NCI-H2029 (cell line): Measurements from ENCODE around the gene TBXAS1.
"Not testable (repeated sequence)": the region's sequence is repeated elsewhere in the genome, so short reads cannot be mapped to it uniquely, and the experiment has no call there.

Experiments used
- DNase-seq: peaks from one replicate; lab custom pipeline; 2025; lab: John Stamatoyannopoulos, UW

Gene TBXAS1

DNA sequence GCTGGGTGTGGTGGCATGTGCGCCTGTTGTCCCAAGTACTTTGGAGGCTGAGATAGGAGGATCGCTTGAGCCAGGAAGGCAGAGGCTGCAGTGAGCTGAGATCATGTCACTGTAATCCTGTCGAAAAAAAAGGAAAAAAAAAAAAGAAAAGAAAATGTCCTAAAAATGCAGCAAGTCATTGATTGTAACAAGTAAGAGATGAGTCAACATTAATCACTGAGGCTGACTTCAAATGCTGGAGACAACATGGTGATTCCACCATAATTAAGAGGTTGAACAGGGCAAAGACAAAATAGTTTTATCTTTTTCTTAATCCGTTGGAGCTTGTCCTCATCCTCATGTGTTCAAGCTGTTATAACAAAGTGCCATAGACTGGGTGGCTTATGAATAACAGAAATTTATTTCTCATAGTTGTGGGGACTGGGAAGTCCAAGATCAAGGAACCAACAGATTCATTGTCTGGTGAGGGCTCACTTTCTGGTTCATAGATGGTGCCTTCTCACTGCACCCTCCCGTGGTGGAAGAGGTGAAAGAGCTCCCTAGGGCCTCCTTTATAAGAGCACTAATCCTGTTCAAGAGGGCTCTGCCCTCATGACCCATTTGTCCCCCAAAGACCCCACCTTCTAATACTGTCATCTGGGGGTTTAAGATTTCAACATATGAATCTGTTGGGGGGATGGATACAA lies 60.3 kb downstream of the TBXAS1 start:
- no peak for DNase-seq

DNA sequence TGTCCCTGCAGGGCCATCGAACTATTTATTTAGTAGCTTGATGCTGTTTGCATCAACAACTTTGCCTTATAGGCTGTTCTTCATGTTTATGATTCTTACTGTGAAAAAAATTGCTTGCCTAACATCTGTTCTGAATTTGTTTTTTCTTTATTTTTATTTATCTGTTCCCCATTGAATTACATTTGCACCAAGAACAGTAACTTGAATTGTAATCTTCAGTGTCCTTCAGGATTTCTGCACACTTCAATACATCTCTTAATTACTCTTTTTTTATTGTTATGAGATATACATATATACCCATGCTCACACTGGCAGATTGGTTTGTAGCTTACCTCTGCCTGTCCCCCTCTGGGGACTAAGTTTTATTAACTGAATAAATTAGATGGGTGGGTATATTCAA lies 64.4 kb downstream of the TBXAS1 start:
- no peak for DNase-seq

DNA sequence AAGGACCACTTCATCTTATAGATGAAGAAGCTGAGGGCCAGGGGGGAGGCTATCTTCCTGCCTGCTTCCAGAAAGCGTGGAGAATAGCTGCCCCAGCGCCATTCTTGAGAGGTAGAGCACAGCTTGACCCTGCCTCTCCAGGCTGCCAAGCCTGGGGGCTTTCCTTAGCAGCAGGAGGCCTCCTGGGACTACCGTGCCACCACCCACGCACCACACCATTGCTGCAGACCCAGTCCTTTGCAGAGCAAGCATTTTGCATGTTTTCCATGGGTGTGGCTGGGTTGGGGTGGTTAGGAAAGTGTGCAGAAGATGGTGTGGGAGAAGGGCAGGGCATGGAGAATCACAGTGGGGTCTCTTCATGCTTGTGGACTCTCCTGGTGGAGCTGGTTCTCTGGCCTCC lies 64.9 kb downstream of the TBXAS1 start:
- DNase-seq = no peak

DNA sequence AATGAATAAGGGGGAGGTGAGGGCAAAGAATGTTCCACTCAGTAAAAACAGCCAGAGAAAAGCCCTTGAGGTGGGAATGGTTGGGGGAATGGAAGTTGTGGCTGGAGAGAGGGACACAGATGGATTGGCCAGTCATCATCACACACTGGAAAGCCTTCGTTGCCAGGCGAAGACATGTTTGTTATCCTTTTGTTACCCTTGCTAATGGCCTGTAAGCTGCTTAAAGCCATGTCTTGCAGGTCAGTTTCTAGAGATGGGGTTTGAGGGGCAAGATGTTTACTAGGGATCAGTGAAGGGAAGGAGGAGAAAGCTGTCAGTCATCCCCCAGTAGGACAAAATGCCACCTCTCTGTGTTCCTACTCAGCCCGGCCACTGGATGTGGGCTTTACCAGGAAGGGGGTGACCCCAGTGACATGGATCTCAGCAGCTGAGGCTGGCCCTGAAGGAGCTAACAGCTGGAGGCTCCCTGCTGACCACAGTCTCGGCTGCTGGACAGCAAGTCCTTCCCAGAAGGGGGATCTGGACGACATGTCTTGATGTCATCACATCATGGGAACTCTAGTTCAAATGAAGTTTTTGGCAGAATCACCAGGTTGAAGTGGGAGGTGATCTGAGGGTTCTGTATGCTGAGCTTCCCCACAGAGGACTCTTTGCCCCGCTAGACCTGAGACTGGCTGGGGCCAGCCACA lies 66.2 kb downstream of the TBXAS1 start:
- no peak for DNase-seq

DNA sequence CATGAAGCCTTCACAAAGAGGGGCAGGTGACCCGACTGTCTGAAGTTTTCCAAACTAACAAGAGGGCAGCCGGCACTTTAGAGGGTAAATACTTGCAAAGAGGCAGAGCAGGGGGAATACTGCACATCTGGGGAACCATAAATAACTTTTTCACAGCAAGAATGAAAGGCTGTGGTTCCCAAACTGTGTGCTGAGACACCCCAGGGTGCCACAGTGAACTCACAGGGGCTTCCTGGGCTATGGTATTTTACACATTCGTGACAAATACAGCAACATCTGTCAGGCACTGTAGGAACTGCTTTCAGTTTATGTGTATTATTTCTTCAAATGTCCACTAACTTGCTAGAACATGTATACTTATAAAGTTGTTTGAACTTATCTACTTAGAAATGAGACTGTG lies 67.2 kb downstream of the TBXAS1 start:
- no peak for DNase-seq

DNA sequence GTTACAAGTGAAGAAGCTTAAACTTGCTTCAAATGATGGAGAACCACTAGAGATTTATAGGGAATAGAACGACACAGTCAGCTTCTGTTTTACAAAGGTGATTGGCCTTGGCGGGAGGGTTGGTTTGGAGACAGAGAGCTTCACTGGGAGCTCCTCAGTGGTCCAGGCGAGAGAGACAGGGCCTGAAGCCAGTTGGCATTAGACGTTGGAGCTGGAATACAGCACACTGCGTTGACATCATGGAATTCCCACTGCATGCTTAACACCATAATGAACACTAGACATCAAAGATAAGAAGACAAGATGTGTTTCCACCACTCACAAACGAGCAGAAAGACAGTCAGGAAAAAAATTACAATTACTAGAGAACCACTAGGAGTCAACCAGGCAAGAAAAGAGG lies 67.8 kb downstream of the TBXAS1 start:
- DNase-seq = no peak

DNA sequence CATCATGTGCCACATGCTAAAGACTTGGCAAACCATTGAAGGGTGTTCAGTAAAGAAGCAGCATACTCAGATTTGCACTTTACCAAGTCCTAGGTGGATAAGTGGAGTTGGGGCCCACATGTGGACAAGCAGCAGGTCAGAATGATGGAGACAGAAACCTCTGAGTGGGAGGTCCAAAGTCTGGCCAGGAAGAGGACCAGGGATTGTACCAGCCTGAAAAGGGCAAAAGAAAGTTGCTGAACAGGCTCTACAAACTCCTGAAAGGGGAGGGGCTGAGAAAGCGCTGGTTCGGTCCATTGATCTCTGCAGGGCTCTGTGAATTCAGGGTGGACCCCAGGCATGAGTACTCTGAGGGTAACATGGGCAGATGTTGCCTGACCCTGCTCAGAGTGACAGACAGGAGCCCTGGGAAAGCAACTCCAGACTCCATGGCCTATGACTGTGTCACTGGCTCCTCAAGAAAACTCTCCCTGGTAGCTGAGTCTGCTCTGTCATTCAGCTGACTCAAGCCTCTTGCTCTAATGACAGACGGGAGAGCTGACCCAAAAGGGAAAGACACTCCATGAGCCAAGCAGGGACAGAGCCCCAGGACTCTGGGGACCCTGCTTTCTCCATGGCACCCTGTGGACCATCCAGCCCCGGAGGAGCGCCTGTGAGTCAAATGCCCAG lies 68.5 kb downstream of the TBXAS1 start:
- DNase-seq = no peak

DNA sequence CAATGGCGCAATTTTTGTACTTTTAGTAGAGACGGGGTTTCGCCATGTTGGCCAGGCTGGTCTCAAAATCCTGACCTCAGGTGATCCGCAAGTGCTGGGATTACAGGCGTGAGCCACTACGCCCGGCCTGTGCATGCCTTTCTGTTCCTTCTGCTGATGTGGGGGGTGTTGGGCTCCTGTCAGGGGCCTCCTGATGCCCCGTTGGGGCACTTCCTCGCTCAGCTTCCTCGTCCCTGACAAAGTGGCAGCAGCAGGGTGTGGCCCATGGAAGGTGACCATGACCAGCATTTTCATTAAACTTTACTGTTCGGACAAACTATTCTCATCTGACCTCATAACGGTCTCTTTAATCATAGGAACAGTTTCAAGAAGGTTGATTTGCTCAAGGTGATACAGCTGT lies 69.4 kb downstream of the TBXAS1 start:
- no peak for DNase-seq

DNA sequence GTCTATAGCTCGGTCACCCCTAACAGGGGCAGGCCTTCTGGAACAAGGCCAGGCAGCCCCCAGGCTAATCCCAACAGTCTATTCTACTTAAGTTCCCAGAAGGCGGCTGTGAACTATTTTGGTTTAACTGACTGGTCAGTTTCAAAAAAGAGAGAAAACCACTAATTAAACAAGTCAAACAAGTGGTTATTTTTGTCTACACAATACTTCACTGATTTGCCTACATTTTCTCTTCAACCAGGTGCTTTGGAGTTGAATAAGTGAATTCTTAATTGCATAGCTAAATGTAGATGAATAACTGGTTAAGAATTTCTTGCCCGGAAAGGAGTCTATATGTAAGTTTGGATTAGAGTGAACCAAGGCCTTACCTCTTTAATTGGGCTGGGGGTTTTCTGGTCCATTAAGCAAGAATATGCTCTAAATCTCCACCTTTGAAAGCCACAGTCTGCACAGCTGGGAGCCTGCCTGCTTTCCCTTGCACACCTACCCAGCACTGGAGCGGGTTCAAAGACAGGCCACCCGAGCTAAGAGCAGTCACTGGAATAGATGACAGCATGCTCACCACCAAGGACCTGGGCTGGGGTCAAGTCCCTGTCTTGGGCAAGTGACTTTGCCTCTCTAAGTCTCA lies 70.4 kb downstream of the TBXAS1 start:
- DNase-seq = no peak

DNA sequence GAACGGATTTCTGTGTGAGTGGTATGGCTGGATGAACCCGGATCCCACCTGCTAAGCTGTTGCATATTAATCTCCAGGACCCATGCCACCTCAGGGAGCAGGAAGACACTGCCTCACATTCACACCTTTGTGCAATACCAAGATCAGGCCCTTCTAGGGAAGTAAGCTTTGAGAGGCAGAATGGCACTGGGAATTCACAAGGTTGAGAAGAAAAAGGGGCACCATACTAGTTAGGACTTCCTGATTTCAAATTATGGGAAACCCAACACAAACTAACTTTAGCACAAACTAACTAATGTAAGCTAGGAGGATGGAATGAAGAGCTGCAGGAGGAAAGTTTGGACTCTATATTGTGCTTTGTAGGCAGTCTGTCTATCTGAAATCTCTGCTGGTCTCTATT lies 71.3 kb downstream of the TBXAS1 start:
- no peak for DNase-seq

DNA sequence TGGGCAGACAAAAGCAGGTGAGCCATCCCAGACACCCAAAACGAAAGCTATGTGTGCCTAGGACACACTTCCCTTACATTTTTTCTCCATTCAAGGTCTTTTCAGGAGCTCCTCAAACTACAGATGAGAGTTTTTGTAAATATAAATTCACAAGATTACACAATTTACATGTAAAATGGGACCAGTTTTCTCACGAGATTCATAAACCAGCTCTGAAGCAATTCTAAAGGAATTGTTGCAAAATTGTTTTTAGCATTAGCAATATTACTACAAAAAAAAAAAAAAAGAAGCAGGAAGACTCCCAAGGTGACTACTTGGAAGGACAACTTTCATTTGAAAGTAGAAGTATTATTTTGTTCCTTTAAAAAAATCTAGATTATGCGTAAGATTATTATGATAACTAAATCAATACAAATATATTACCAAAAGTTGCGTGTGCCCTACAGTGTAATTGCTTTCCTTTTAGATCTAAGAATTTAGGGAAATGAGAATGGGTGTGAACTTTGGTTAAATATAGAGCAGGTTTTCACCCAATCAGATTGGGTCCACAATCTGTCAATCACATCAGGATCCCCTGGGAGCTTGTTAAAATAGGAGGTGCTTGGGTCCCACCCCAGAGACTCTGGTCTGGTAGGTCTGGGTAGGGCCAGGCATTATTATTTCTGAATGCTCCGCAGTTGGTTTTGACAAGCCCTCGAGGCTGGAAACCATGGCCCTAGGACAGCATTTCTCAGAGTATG lies 72.2 kb downstream of the TBXAS1 start:
- DNase-seq = no peak

DNA sequence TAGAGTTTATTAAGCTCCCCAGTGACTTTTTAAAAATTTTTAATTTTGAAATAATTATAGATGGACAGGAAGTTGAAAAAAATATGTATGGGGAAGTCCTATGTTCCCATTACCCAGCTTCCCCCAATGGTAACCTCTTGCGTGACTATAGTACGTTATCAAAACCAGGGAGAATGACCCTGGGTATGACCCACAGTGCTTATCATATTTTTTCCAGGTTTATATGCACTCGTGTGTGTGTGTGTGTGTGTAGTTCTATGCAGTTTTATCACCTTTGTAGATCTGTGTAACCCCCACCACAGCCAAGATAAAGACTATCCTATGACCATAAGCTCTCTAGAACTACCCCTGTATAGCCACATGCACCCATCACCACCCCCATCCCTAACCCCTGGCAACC lies 72.8 kb downstream of the TBXAS1 start:
- no peak for DNase-seq

DNA sequence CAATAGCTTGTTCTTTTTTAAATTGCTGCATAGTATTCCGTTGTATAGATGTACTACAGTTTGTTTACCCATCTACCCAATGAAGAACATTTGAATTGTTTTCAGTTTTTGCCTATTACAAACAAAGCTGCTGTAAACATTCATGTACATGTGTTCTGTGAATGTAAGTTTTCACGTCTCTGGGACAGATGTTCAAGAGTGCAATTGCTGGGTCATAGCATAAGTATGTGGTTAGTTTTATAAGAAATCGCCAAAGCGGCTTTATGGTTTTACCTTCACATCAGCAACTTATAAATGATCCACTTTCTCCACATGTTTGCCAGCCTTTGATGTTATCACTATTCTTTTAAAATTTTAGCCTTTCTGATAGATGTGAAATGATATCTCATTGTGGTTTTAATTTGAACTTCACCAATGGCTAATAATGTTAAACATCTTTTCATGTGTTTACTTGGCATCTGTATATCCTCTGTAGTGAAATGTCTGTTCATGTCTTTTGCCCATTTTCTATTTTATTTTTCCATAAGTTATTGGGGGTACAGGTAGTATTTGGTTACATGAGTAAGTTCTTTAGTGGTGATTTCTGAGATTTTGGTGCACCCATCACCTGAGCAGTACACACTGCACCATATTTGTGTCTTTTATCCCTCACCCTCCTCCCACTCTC lies 73.5 kb downstream of the TBXAS1 start:
- DNase-seq = no peak

DNA sequence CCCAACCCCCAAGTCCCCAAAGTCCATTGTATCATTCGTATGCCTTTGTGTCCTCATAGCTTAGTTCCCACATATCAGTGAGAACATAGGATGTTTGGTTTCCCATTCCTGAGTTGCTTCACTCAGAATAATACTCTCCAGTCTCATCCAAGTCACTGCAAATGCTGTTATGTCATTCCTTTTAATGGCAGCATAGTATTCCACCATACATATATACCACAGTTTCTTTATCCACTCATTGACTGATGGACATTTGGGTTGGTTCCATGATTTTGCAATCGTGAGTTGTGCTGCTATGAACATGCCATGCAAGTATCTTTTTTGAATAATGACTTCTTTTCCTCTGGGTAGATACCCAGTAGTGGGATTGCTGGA lies 74.0 kb downstream of the TBXAS1 start:
- DNase-seq = not testable (repeated sequence)

DNA sequence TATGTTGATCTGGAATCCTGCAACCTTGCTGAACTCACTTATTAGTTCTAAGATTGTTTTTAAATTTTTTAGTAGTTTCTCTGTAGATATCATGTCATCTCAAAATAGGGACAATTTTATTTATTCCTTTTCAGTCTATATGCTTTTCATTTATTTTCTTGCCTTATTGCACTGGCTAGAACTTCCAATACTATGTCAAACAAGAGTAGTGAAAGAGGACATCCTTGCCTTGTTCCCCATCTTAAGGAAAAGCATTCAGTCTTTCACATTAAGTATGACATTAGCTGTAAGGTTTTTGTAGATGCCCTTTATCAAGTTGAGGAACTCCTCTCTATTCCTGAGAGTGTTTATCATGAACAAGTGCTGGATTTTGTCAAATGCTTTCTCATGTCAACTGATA lies 77.8 kb downstream of the TBXAS1 start:
- no peak for DNase-seq

DNA sequence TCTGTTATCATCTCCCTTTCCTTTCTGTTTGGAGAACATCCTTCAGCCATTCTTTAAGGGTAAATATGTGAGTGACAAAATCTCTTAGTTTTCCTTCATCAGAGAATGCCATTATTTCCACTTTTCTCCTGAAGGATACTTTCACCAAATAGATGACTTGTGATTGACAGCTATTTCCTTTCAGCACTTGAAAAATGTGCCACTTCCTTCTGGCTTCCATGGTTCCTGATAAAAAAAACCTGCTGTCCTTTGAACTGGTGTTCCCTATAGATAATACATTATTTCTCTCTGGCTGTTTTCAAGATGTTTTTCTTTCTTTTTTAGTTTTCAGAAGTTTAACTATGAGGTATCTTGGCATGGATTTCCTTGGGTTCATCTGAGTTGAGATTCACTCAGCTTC lies 79.7 kb downstream of the TBXAS1 start:
- no peak for DNase-seq

DNA sequence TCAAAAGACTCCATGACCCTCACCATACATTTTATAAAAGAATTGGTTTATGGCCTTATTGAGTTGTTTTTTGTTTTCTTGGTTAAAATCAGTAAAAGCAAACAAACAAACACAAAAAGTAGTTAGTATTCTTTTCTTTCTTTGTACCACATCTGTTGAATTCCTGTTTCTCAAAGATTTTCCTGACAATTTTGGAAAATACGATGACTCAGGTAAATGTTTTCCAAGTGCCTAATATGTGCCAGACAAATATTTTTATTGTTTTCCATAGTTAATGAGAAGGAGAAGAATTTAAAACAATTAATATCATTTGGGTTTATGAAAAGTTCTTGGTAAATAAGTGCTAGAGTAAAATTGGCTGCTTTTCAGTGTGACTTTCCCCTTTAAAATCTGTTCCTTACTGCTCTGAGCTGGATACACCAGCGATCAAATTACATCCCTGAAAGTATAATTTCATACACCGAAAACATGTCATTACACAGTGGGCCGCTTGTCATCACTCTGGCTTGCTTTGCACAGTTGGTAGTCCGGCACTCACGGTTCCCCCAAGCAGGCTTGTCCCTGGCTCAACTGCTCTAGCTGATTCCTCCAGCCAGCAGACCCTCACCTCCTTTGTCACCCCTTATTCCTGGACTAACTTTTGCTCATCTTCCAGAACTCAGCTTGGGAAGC lies 80.5 kb downstream of the TBXAS1 start:
- no peak for DNase-seq

DNA sequence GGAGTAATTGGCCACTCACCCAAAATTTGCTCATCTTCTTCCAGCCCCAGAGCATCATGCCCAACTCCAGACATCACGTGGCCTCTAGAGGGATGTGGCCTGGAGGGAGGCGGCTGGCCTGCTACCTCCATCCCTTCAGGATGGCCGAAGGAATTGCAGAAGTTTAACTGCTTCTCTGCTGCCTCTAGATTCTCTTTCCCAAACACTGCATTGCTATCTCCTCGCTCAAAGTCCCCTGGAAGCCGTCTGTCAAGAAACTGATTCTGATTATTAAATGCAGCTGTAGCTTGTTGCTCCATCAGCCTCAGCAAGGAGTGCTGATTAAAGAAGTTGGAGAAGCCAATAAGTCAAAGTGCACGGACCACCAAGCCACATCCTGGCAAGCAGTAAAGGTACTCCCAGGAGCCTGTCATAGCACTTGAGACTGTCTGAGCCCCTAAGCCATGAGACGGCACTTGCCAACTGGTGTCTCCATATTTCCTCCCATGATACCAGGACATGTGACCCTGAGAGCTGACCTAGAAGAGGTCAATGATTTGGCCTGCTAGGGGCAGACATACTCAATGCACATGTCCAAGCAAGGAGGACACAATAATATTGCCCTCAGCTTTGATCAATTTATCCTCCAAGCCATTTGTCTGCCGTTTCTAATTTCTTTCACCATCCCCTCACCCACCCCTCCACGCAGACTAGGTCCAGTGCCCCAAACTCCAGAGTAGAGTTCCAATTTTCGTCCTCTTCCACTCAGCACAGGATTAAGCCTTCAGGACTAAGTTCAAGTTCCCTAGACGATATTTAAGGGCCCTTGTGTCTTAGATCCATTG lies 84.2 kb downstream of the TBXAS1 start:
- DNase-seq = no peak

DNA sequence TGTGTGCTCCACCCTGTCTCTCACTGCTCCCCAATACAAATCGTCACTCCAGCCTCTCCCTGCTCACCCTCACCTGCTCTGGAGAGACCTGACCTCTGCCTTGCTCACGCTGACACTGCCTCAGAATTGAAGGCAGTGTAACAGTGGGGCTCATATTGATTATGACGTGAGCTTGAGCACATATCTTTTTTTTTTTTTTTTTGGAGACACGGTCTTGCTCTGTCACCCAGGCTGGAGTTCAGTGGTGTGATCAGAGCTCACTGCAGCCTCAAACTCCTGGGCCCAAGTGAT lies 84.7 kb downstream of the TBXAS1 start:
- no peak for DNase-seq
